ENCODE measurements around the gene COL23A1.

Gene COL23A1

DNA sequence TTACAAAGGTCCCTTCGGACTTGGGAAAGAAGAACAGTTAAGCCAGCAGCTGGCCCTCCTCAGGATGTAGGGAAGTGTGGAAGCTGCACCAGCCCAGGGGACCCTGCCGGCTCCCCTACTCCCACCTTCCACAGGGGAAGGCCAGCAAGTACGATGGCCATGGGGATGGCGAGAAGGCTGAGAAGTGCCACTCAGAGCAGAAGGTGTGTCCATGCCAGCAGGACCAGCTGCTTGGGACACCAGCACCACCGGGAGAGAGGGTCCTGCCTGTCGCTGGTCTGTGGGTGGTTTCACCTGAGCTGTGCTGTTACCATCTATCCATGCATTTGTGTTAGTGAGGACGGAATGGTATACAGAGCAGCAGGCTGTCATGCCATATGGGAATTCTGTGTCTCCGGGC lies 209.0 kb downstream of the COL23A1 start:
- DNase-seq (ENCODE audit: low spot score): no peak
- TF ChIP-seq, protein P1, sequence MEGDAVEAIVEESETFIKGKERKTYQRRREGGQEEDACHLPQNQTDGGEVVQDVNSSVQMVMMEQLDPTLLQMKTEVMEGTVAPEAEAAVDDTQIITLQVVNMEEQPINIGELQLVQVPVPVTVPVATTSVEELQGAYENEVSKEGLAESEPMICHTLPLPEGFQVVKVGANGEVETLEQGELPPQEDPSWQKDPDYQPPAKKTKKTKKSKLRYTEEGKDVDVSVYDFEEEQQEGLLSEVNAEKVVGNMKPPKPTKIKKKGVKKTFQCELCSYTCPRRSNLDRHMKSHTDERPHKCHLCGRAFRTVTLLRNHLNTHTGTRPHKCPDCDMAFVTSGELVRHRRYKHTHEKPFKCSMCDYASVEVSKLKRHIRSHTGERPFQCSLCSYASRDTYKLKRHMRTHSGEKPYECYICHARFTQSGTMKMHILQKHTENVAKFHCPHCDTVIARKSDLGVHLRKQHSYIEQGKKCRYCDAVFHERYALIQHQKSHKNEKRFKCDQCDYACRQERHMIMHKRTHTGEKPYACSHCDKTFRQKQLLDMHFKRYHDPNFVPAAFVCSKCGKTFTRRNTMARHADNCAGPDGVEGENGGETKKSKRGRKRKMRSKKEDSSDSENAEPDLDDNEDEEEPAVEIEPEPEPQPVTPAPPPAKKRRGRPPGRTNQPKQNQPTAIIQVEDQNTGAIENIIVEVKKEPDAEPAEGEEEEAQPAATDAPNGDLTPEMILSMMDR (IDR thresholded peaks at IDR 0.05; ENCODE audit: borderline replicate concordance, control extremely low read depth, extremely low read depth, insufficient read depth, missing control alignments): no peak
- in situ Hi-C loops (cut with MboI; ENCODE audit: low sequenced_read_pairs, unreplicated experiment): no loop called here

DNA sequence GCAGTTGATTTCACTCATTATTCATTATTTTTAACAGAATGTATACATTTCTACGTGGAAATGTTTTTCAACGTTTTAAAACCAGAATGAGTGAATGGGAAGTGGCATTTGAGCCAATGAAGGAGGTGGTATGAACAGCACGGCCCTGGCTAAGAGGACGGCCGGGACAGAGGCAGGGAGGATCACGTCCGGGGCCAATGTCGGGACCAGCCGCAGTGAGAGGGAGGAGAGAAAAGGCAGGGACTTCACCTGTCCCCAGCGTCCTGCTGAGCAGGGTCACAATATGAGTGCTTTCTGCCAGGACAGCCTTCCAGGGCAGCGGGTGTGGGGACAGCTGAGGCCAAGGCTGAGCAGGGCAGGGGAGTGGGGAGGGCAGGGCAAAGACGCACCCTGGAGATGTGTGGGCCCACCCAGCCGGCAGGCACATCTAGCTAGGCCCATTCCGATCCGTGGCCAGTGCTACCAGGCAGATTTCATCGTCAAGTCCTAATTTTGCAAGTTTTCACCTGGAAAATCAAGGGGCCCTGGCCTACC lies 209.6 kb downstream of the COL23A1 start:
- TF ChIP-seq, protein P1 (IDR thresholded peaks at IDR 0.05; ENCODE audit: borderline replicate concordance, control extremely low read depth, extremely low read depth, insufficient read depth, missing control alignments): no peak
- in situ Hi-C loops (cut with MboI; ENCODE audit: low sequenced_read_pairs, unreplicated experiment): no loop called here
- DNase-seq (ENCODE audit: low spot score): no peak

DNA sequence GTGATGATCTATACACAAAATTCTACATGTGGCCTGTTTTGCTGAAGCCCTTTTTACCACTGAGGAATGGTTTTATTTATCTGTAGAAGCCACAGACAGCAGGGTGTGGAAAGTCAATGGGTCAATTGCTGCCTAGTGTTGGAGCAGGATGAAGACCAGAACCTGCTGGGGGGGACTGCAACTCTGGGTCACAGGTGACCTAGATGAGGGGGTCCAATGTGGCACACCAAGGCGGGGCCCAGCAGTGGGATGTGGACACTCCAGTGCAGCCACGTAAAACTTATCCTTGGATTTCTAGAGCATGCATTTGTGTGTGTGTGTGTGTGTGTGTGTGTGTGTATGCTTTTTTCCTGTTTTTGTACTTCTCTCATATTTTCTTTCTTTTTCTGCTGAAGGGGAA lies 210.1 kb downstream of the COL23A1 start:
- TF ChIP-seq, protein P1 (IDR thresholded peaks at IDR 0.05; ENCODE audit: borderline replicate concordance, control extremely low read depth, extremely low read depth, insufficient read depth, missing control alignments): no peak
- in situ Hi-C loops (cut with MboI; ENCODE audit: low sequenced_read_pairs, unreplicated experiment): no loop called here
- DNase-seq (ENCODE audit: low spot score): no peak

DNA sequence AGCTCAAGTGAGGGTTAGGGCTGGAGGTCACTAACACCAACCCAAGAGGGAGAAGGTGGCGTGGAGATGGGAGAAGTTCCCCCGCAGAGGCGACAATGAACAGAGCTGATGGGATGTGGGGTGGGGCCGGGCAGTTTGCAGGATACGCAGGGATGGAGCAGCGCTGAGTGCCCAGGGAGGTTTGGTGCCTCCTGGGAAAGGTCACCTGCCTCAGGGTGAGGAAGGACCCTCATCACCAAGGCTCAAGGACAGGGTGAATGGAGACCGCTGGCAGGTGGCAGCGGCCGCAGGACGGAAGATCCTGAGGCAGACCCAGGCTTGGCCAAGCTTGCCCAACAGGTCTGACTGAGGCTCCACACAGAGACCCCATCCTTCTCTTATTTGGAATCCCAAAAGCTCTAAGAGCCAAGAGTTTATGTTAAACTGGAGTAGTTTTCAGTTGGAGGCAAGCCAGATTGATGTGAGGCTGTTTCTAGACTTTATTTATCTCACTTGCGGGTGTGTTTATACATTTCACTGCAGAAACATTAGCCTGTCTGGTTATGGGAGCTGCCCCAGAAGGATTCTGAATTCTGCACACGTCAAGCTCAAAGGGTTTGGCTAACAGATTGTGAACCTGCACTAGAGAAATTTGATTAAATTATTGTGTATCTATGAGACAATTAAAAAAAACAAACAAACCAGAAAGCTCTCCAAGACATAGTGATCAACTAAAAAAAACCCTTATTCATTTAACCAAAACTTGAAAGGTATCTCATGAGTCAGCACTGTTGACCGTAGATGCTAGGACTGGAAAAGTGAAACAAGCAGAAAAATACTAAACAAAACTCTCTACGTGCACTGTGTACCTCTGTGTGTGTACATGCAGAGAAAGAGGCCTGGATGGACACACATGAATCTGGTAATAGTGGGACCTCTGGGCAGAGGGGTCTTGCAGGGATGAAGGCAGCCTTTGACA lies 211.4 kb downstream of the COL23A1 start:
- no peak for DNase-seq (ENCODE audit: low spot score)
- in situ Hi-C loops (cut with MboI; ENCODE audit: low sequenced_read_pairs, unreplicated experiment): no loop called here
- TF ChIP-seq, protein P1 (IDR thresholded peaks at IDR 0.05; ENCODE audit: borderline replicate concordance, control extremely low read depth, extremely low read depth, insufficient read depth, missing control alignments): no peak

DNA sequence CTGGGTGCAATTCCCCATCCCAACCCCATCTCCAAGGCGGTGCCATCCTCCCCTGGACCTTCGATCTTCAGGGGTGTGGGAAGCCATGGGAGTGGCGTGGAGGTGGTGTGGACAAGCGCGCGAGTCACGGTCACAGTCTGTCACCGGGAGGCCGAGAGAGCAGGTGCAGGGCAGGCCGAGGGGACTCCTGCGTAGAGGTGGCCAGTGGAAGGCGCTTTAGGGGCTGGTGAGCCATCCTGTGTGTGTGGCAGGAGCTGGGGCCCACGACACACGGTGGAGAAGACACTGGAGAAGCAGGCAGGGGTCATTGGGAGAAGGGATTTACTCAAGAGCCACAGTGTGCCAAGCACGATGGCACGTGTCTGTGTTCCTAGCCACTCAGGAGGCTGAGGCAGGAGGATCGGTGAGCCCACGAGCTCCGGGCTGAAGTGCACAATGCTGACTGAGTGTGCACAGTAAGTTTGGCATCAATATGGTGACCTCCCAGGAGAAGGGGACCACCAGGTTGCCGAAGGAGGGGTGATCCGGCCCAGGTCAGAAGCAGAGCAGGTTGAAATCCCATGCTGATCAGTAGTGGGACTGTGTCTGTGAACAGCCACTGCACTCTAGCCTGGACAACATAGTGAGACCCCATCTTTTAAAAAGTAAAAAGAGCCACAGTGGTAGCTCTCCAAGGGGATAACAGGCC lies 212.5 kb downstream of the COL23A1 start:
- TF ChIP-seq, protein P1 (IDR thresholded peaks at IDR 0.05; ENCODE audit: borderline replicate concordance, control extremely low read depth, extremely low read depth, insufficient read depth, missing control alignments): no peak
- in situ Hi-C loops (cut with MboI; ENCODE audit: low sequenced_read_pairs, unreplicated experiment): no loop called here
- no peak for DNase-seq (ENCODE audit: low spot score)

DNA sequence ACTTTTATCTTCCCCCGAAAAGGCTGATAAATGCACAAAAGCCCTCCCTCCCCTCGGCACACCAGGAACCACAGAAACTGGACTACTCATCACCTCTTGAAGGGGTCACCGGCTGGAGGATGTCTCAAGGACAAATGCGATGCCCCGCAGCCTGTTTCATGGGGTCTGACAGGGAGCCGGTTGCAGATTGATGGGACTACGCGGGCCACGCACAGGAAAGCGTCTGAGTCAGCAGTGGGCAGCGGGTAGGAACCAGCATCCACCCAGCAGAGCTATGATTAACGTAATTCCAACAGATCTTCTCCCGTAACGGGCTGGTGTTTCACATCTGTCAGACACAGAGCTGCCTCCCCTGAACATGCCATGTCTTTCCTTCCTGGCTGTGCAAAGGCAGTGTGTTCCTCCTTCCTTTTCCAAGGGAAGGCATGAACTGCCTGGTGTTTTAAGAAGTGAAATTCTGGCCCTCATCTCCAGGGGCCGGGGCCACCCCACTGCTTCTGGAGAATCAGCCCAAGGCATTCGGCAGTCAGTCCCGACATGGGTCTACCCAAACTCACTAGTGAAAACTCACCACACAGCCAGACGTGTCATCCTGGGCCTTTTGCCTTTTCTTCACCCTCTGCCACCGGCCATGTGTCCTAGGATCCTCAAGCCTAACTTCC lies 213.1 kb downstream of the COL23A1 start:
- DNase-seq (ENCODE audit: low spot score): no peak
- in situ Hi-C loops (cut with MboI; ENCODE audit: low sequenced_read_pairs, unreplicated experiment): no loop called here

More for the DNA sequence above, 213.1 kb downstream of the COL23A1 start:
- TF ChIP-seq, protein P1 (IDR thresholded peaks at IDR 0.05; ENCODE audit: borderline replicate concordance, control extremely low read depth, extremely low read depth, insufficient read depth, missing control alignments): no peak
